GM18511 (cell line): ENCODE results near the gene CMC1.

Experiments
- ATAC-seq: cut with Tn5 transposase; IDR thresholded peaks from one replicate; pipeline ENCODE4 v1.9.1; 2021; ENCODE audit warnings: mild to moderate bottlenecking, moderate library complexity; ENCODE audit not compliant: unreplicated experiment

The CMC1 gene

DNA sequence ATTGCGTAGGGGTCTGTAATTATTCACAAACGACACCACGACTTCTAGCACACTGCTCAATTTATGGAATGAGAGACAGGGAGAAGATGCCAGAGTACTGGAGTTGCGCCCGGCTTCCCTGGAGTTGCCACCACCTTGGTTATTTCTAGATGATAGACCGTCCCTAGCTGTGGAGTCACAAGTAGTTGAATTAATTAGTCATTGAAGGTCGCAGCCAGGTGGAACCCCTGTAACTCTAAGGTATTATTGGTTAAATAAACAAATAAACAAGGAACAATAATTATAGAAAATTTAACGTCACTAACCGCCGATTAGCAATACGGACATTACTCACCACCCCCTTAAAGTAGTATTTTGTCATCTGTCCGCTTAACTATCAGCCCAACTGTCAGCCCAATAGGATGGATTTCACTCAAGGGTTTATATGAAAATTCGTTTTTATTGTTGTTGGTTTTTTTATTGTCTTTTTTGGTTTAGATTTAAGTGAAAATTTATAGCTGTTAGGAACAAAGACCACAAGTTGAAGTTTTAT is 108.1 kb downstream of the CMC1 start:
- ATAC-seq, result peak; percentile 1
